Fibroblast of villous mesenchyme (primary cell): ENCODE data around the gene TSC2. TPM values are rescaled to one million over a fixed set of nuclear protein-coding genes. Genes with fewer than 3 reads are reported as not detected.

Experiments
- DNase-seq: peaks from one replicate; pipeline ENCODE4 v3.0.0-alpha.2; 2010; ENCODE audit warnings: low read depth
- H3K4me3 ChIP-seq: 2 replicates; pipeline ENCODE4 v1.5.1; 2011; ENCODE audit warnings: low read depth, mild to moderate bottlenecking, low read length
- total RNA-seq: library from RNA; depleted of rRNA; stranded (reverse); fragments of >200 nt; gene quantifications from 2 replicates; pipeline ENCODE4 v1.2.3, GENCODE V29; 2012
- TF ChIP-seq, protein P1 (sequence below): IDR thresholded peaks from 2 replicates; pipeline ENCODE4 v1.5.1; 2012; ENCODE audit warnings: low read depth, mild to moderate bottlenecking, low read length; ENCODE audit not compliant: insufficient read depth

Gene TSC2
- total RNA-seq, 1 donor = 62.6 TPM

DNA sequence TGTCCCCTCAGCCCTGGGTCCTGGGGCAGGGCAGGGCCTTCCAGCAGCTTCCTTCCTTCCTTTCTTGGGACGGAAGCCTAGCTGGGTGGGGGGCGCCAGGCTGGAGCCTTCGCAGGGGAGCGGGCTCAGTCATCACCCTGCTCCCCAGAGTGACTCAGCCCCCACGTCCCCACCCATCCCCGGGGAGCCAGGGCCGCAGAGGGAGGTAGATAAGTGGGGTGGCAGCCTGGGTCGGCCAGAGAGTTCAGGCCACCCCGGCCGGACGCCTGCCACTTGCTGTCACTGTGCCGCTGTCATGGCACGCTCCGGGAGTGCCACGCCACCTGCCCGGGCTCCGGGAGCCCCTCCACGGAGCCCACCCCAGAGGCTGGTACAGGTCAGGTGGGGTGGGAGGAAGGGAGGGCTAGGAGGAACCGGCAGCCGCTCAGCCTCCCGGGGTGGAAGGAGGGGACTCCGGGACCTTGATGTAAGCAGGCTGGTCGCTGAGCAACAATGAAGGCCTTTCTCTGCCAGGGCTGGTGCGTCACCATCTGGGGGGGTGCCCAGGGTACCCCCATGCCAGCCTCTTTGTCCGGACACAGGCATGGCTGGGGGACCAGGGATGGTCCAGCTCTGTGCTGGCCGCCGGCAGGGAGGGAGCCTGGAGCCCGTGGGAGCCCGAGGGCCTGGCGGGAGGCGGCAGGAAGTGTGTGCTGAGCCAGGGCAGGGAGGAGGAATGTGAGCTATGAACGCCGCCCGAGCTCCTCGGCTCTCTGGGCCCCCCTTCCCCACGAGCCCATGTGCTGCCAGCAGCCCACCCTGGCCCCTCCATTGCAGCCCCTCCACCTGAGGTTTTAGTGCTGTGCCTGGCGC lies 14.5 kb upstream of the TSC2 start:
- TF ChIP-seq, protein P1, sequence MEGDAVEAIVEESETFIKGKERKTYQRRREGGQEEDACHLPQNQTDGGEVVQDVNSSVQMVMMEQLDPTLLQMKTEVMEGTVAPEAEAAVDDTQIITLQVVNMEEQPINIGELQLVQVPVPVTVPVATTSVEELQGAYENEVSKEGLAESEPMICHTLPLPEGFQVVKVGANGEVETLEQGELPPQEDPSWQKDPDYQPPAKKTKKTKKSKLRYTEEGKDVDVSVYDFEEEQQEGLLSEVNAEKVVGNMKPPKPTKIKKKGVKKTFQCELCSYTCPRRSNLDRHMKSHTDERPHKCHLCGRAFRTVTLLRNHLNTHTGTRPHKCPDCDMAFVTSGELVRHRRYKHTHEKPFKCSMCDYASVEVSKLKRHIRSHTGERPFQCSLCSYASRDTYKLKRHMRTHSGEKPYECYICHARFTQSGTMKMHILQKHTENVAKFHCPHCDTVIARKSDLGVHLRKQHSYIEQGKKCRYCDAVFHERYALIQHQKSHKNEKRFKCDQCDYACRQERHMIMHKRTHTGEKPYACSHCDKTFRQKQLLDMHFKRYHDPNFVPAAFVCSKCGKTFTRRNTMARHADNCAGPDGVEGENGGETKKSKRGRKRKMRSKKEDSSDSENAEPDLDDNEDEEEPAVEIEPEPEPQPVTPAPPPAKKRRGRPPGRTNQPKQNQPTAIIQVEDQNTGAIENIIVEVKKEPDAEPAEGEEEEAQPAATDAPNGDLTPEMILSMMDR = no peak
- peak overlapping the region; percentile 41 for H3K4me3 ChIP-seq
- peak; percentile 70 for DNase-seq

DNA sequence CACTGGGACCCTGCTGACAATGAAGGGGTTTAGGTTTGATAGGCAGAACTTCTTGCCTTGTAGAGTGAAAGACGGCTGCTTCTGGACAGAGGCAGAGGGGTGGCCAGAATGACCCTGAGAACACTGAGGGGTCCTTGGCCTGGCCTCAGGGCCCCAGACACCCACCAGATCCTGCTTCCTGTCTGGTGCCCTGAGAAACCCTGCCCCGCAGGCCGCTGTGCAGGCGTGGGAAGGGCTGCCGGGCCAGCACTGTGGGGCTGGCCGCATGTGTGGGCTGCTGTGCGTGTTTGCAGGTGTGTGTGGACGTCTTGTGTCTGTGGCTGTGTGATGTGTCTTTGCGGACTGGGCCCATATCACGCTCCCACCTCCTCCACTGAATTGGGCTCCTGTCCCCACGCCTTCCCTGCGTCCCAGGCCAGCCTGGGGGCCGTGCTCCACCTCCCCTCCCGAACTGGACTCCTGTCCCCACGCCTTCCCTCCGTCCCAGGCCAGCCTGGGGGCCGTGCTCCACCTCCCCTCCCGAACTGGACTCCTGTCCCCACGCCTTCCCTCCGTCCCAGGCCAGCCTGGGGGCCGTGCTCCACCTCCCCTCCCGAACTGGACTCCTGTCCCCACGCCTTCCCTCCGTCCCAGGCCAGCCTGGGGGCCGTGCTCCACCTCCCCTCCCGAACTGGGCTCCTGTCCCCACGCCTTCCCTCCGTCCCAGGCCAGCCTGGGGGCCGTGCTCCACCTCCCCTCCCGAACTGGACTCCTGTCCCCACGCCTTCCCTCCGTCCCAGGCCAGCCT lies 13.7 kb upstream of the TSC2 start:
- DNase-seq = peak; percentile 57
- peak overlapping the region; percentile 41 for H3K4me3 ChIP-seq

DNA sequence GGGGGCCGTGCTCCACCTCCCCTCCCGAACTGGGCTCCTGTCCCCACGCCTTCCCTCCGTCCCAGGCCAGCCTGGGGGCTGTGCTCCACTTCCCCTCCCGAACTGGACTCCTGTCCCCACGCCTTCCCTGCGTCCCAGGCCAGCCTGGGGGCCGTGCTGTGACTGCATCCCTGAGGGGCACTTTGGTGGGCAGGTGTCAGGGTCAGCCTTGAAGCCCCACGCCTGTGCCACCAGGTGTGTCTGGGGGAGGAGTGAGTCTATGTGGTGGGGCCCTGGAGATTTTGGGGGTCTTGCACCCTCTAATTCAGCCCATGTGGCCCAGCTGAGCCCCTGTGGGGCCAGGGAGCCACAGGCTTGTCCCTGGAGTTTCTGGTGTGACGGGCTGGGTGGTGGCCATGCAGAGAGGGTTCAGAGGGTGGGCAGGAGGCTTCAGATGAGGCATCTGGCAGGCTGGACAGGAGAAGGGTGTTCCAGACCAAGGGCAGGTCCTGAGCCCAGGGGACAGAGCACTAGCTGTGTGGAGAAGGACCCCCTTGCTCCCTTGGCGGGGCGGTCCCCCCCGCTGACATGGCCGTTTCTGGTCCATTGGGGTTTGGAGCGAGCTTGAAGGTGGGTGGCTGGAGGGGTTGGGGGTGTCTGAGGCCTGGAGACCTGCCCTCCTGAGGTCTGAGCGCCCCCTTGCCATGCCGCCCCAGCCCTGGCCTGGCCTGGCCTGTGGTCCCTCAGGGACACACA lies 12.9 kb upstream of the TSC2 start:
- no peak for DNase-seq
- H3K4me3 ChIP-seq = no peak overlapping the region
- TF ChIP-seq, protein P1 = no peak

DNA sequence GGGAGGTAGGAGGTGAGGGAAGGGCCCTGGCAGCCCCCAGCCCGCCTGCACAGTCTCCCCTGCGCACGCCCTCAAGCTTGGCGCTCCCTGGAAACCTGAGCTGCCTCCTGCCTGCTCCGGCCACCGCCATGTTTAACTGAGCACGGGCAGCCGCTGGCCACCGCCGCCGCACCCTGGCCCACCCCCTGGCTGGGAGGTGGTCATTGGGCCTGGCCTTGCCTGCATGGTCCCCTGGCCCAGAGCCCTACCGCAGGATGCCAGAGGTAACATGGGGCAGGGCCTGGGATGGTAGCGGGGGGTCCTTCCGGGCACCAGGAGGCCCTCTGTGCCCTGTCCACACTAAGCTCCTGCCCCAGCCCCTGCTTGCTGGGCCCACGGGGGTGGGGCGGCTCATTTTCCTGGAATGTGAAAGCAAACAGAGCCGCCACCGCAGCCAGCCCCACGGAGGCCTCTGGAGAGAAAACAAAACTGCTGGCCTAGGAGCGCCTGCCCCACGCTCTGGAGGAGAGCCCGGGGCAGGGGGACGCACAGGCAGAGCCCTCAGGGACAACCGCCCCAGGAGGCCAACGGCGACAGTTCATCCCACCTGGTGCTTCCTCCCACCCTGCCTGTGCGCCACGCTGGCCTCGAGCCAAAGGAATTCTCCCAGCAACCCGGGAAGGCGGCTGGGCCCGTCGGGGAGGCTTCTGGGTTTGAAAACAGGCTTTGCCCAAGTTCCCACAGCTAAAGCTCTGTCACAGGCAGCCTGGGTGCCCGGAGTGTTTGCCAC lies 12.2 kb upstream of the TSC2 start:
- peak; percentile 92 for DNase-seq
- H3K4me3 ChIP-seq = peak overlapping the region; percentile 27
- TF ChIP-seq, protein P1 = no peak

DNA sequence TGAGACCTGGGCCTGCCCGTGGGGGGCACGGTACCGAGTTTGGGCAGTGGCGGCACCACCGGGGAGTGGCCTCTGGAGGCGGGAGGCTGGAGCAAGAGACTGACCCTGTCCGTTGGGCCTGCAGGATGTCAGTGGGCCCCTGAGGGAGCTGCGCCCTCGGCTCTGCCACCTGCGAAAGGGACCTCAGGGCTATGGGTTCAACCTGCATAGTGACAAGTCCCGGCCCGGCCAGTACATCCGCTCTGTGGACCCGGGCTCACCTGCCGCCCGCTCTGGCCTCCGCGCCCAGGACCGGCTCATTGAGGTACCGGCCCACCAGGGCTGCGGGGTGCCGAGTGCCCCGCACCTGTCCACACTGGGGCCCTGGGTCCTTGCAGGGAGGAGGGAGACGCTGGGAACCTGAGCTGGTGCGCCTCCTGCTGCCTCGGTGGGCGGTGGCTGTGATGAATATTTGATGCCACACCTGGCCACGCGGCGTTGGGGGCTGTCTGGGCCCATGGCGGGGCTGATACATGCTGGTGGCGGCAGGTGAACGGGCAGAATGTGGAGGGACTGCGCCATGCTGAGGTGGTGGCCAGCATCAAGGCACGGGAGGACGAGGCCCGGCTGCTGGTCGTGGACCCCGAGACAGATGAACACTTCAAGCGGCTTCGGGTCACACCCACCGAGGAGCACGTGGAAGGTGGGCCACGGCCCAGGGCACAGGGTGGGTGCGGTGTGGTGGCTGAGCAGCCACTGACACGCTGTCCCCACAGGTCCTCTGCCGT lies 11.4 kb upstream of the TSC2 start:
- H3K4me3 ChIP-seq = peak overlapping the region; percentile 27
- no peak for DNase-seq
- TF ChIP-seq, protein P1 = no peak

DNA sequence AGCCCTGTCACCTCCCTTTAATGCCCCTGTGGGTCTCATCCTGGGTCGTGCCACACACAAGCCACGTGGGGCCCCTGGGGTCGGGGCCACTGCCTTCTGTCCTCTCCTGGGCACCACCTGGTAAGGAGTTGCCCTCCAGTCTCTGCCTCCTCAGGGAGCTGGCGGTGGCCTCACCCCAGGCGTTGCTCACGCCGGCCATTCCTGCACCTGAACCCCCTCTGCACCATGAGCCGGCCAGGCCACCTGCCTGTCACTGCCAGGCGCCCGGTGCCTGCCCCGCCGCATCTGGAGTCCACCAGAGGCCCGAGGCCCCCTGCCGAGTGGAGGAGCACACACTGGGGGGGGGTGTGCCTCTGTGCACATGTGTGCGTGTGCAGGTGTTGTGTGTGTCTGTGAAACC lies 10.7 kb upstream of the TSC2 start:
- TF ChIP-seq, protein P1 = no peak
- no peak for DNase-seq
- no peak overlapping the region for H3K4me3 ChIP-seq
